ENCODE measurements around the gene PLAAT2. TPM values are rescaled to one million over a fixed set of nuclear protein-coding genes. Genes with fewer than 3 reads are reported as not detected.

PLAAT2 gene
- polyA plus RNA-seq, 1 of the 3 experiments (the other 2 are of a cell fraction): 0.53 TPM

- 50% methylated on average over 7 of the region's 7 CpGs for whole genome bisulfite sequencing (ENCODE audit: low lambda C conversion rate)
- Histone ChIP-seq H3F3A (replicated peaks; ENCODE audit: insufficient read depth) (no peaks in the 10 kb centered on the region), H3K27me3 (ENCODE audit: insufficient read depth) (no peaks in the 10 kb centered on the region), H2AFZ (ENCODE audit: low read depth) (no peak overlapping the region), H3K9me3 (no peaks in the 10 kb centered on the region), H3K9ac (no peak overlapping the region), H3K4me3 (ENCODE audit: low read depth in 2 of 2, low read length in 1 of 2) (no peak overlapping the region), H3K9me2 (no peaks in the 10 kb centered on the region), H3K4me2 (no peak overlapping the region), H4K20me1 (ENCODE audit: insufficient read depth) (no peaks in the 10 kb centered on the region), H3K27ac (ENCODE audit: low read depth in 2 of 2, low read length in 1 of 2) (no peak overlapping the region), H3K79me2 (ENCODE audit: insufficient read depth) (no peaks in the 10 kb centered on the region), H3K36me3 (replicated peaks in 1 of 2; ENCODE audit: control insufficient read depth in 1 of 2, insufficient read depth in 2 of 2, low read length in 1 of 2) (no peaks in the 10 kb centered on the region), H3K4me1 (ENCODE audit: control insufficient read depth in 1 of 2, insufficient read depth in 2 of 2, low read depth in 1 of 2, low read length in 1 of 2) (peaks cover 0 to 5% of the 10 kb centered on the region in 2 experiments; a peak in 1 of 4 replicates)
- ChIA-PET POLR2A (no interaction called here), CTCF (no interaction called here)
- TF ChIP-seq REST (IDR thresholded peaks at IDR 0.05; ENCODE audit: low read depth, low read length): no peak
- no peak for TF ChIP-seq ELF1 (IDR thresholded peaks at IDR 0.05)
- DNase-seq: no peak
These were observed 5.6 kb downstream of the PLAAT2 start for GRCh38 chr11:63557570-63557969.

- TF ChIP-seq NRF1 (IDR thresholded peaks at IDR 0.05; ENCODE audit: low read depth, low read length) (no peak), USF1 (IDR thresholded peaks at IDR 0.05; ENCODE audit: borderline replicate concordance, low read depth) (no peak), FOXM1 (IDR thresholded peaks at IDR 0.05; ENCODE audit: low read depth) (no peak), SMC3 (IDR thresholded peaks at IDR 0.05; ENCODE audit: low read depth, low read length) (no peak), MXI1 (IDR thresholded peaks at IDR 0.05; ENCODE audit: low read depth, low read length) (no peak), CTCF (IDR thresholded peaks at IDR 0.05) (no peak), REST (IDR thresholded peaks at IDR 0.05; ENCODE audit: low read depth, low read length) (no peak), RXRA (IDR thresholded peaks at IDR 0.05; ENCODE audit: borderline replicate concordance, low read depth) (no peak), TEAD4 (IDR thresholded peaks at IDR 0.05; ENCODE audit: borderline replicate concordance, insufficient read depth) (no peak), FOSL2 (IDR thresholded peaks at IDR 0.05; ENCODE audit: borderline replicate concordance, low read depth) (no peak), TAF1 (IDR thresholded peaks at IDR 0.05; ENCODE audit: borderline replicate concordance, low read depth, low read length) (no peak), CHD2 (IDR thresholded peaks at IDR 0.05; ENCODE audit: low read length, partially characterized antibody) (no peak), PBX3 (IDR thresholded peaks at IDR 0.05) (no peak)
- Histone ChIP-seq H3K9me2 (no peaks in the 10 kb centered on the region), H3K27ac (ENCODE audit: low read depth in 2 of 2, low read length in 1 of 2) (no peak overlapping the region), H3K27me3 (ENCODE audit: insufficient read depth) (no peaks in the 10 kb centered on the region), H3K4me2 (no peak overlapping the region), H3K9me3 (no peaks in the 10 kb centered on the region), H3K4me1 (ENCODE audit: control insufficient read depth in 1 of 2, insufficient read depth in 2 of 2, low read depth in 1 of 2, low read length in 1 of 2) (peaks cover 0 to 5% of the 10 kb centered on the region in 2 experiments; a peak in 1 of 4 replicates), H3K36me3 (replicated peaks in 1 of 2; ENCODE audit: control insufficient read depth in 1 of 2, insufficient read depth in 2 of 2, low read length in 1 of 2) (no peaks in the 10 kb centered on the region), H3F3A (replicated peaks; ENCODE audit: insufficient read depth) (no peaks in the 10 kb centered on the region), H3K4me3 (ENCODE audit: low read depth in 2 of 2, low read length in 1 of 2) (no peak overlapping the region), H3K79me2 (ENCODE audit: insufficient read depth) (no peaks in the 10 kb centered on the region), H4K20me1 (ENCODE audit: insufficient read depth) (no peaks in the 10 kb centered on the region), H2AFZ (ENCODE audit: low read depth) (no peak overlapping the region), H3K9ac (no peak overlapping the region)
- 33% methylated on average over 6 of the region's 7 CpGs for WGBS (ENCODE audit: low lambda C conversion rate)
- CTCF ChIA-PET: interaction anchor here (1.0 kb wide), 1 partner anchor 82 kb away, joined by 4 read pairs; no protein-coding TSS in a partner anchor
- DNase-seq: no peak
- POLR2A ChIA-PET: no interaction called here
These were observed 6.7 kb downstream of the PLAAT2 start for GRCh38 chr11:63556404-63557013.
